CD4-positive, CD25-positive, alpha-beta regulatory T cell (primary cell): ENCODE data around the gene RASL11A. TPM values are rescaled to one million over a fixed set of nuclear protein-coding genes. Genes with fewer than 3 reads are reported as not detected.

ENCODE experiments used
- ATAC-seq, 2 donors: fragments of 150-1000 bp; cut with Tn5 transposase; one replicate each; pipeline ENCODE4 v1.10.0; 2021; ENCODE audit warnings: low read depth in 2 of 2, moderate number of reproducible peaks in 2 of 2, moderate library complexity in 1 of 2
- DNase-seq, 3 donors: peaks; one replicate each; pipeline versions ENCODE4 v3.0.0 to v3.0.0-alpha.2; 2012 to 2022; ENCODE audit warnings: mixed read lengths in 1 of 3
- H3K27ac ChIP-seq: one replicate; pipeline ENCODE4 v1.7.0; 2013; ENCODE audit warnings: mild to moderate bottlenecking, low read length; ENCODE audit not compliant: insufficient read depth, poor library complexity, severe bottlenecking
- H3K27me3 ChIP-seq: one replicate; pipeline ENCODE4 v1.7.0; 2013; ENCODE audit warnings: low read length; ENCODE audit not compliant: control insufficient read depth, insufficient read depth
- H3K36me3 ChIP-seq: one replicate; pipeline ENCODE4 v1.7.0; 2013; ENCODE audit warnings: mild to moderate bottlenecking, low read length, moderate library complexity; ENCODE audit not compliant: control insufficient read depth, insufficient read depth
- H3K4me1 ChIP-seq: 2 replicates; pipeline ENCODE4 v1.7.0; 2013; ENCODE audit warnings: mild to moderate bottlenecking, low read length; ENCODE audit not compliant: insufficient read depth, control insufficient read depth, poor library complexity, severe bottlenecking
- H3K4me3 ChIP-seq: one replicate; pipeline ENCODE4 v1.7.0; 2013; ENCODE audit warnings: low read depth, mild to moderate bottlenecking, low read length, moderate library complexity
- H3K9me3 ChIP-seq, 2 experiments: 1 replicate in 1 of 2; 2 replicates in 1 of 2; pipeline ENCODE4 v1.7.0; 2013; ENCODE audit warnings: low read length in 2 of 2, mild to moderate bottlenecking in 1 of 2, moderate library complexity in 1 of 2; ENCODE audit not compliant: control insufficient read depth in 2 of 2
- H3K27ac Mint-ChIP-seq, 3 donors: one replicate each; pipeline ENCODE4 v1.8.0; 2020 to 2022; ENCODE audit warnings: mild to moderate bottlenecking in 3 of 3, mixed read lengths in 3 of 3, moderate library complexity in 2 of 3
- H3K27me3 Mint-ChIP-seq: one replicate; pipeline ENCODE4 v1.8.0; 2022; ENCODE audit warnings: mild to moderate bottlenecking, mixed read lengths
- H3K36me3 Mint-ChIP-seq: one replicate; pipeline ENCODE4 v1.8.0; 2020; ENCODE audit warnings: mixed read lengths
- H3K4me1 Mint-ChIP-seq, 4 donors: one replicate each; pipeline ENCODE4 v1.8.0; 2020 to 2022; ENCODE audit warnings: mixed read lengths in 4 of 4, mild to moderate bottlenecking in 1 of 4
- H3K4me3 Mint-ChIP-seq, 4 donors: one replicate each; pipeline ENCODE4 v1.8.0; 2020 to 2022; ENCODE audit warnings: mild to moderate bottlenecking in 4 of 4, mixed read lengths in 4 of 4, moderate library complexity in 3 of 4
- H3K9me3 Mint-ChIP-seq, 7 donors: one replicate each; pipeline ENCODE4 v1.8.0; 2020 to 2022; ENCODE audit warnings: mixed read lengths in 7 of 7, mild to moderate bottlenecking in 3 of 7, moderate library complexity in 2 of 7
- polyA plus RNA-seq, 4 donors: library from polyadenylated mRNA; unstranded; fragments of 300-500 nt; fragmentation: Illumina TruSeq; gene quantifications; one replicate each; pipeline ENCODE4 v1.2.3, GENCODE V29; 2021
- total RNA-seq: library from RNA; stranded (reverse); gene quantifications from one replicate; pipeline ENCODE4 v1.2.3, GENCODE V29; 2022

The RASL11A gene
- total and polyA plus RNA-seq, 5 donors from 2014 or later: 0.25 to 2.9 (median 0.55) TPM; not detected in 1

DNA sequence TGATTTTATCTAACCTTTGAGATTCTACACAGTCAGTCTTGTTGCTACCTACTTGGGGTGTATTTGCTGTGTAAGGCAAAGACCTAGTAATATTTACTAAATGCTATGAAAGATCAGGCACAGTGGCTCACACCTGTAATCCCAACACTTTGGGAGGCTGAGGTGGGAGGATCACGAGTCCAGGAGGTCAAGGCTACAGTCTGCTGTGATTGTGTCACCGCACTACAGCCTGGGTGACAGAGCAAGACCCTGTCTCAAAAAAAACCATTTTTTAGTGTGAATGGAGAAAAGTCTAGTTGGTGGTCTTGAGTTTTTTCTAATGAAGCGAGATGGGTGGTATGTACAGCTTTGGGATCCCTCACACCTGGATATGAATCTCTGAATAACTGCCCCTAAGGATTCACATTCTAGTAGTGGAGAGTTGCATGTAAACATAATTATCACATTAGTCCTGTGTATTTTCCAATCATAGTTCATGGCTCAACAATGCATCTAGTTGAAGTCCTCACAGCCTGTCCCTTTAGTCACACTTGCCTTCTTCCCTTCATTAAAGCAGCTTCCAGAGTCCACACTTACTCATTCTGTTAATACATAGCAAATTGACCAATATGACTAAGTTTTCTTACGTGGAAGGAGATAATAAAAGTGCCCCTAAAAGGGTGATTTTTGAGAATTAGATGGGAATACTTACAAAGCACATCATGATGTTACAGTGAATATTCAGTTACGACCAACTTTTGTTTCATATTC lies 11.8 kb upstream of the RASL11A start:
- H3K4me1 Mint-ChIP-seq: peaks cover 20 to 80% (median 54%) of the 10 kb centered on the region in 4 donors
- H3K9me3 Mint-ChIP-seq: no peaks in the 10 kb centered on the region
- DNase-seq (no peak), ATAC-seq (no peak)
- peak overlapping the region in 2 of 4 donors; percentile 31 to 71 for H3K4me3 Mint-ChIP-seq
- Histone ChIP-seq H3K4me1 (peaks cover 8% of the 10 kb centered on the region), H3K36me3 (peaks cover 52% of the 10 kb centered on the region), H3K27ac (no peak overlapping the region), H3K9me3 (no peaks in the 10 kb centered on the region), H3K27me3 (no peaks in the 10 kb centered on the region), H3K4me3 (no peak overlapping the region)
- peak overlapping the region in 2 of 3 donors; percentile 38 to 85 for H3K27ac Mint-ChIP-seq
- peaks cover 23% of the 10 kb centered on the region for H3K36me3 Mint-ChIP-seq
- H3K27me3 Mint-ChIP-seq: no peaks in the 10 kb centered on the region

DNA sequence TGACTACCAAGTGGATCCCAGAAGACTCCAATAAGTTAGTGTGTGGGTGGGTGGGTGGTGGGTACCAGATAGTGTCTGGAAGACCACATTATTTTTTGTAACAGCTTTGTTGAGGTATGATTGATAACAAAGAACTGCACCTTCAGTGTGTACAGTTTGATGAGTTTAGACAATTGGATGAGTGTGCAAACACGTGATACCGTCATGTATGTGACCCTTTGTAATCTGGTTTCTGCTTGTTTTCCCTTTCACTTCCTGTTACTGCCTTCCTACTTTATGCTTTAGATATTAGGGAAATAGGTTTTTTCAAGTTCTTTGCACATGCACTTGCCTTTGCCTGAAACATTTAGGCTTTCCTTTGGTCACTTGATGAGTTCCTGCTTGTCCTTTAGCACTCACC lies 10.8 kb upstream of the RASL11A start:
- Histone ChIP-seq H3K36me3 (peaks cover 46% of the 10 kb centered on the region), H3K27ac (peak overlapping the region; percentile 30), H3K4me3 (no peak overlapping the region), H3K27me3 (no peaks in the 10 kb centered on the region), H3K9me3 (no peaks in the 10 kb centered on the region), H3K4me1 (no peaks in the 10 kb centered on the region)
- peak in 1 of 2 donors; percentile 36 for ATAC-seq
- Mint-ChIP-seq H3K4me3 (peak overlapping the region in 1 of 4 donors; percentile 71), H3K27ac (peak overlapping the region; percentile 59 to 83 (median 68)), H3K36me3 (peaks cover 13% of the 10 kb centered on the region), H3K4me1 (peaks cover 19 to 71% (median 50%) of the 10 kb centered on the region in 4 donors), H3K9me3 (no peaks in the 10 kb centered on the region), H3K27me3 (no peaks in the 10 kb centered on the region)
- DNase-seq: peak in 1 of 3 donors; percentile 25

- H3K27ac Mint-ChIP-seq: peak overlapping the region in 2 of 3 donors; percentile 26 to 68
- peak overlapping the region; percentile 47 for H3K27ac ChIP-seq
- H3K4me3 ChIP-seq: no peak overlapping the region
- no peaks in the 10 kb centered on the region for H3K27me3 ChIP-seq
- H3K9me3 ChIP-seq: no peaks in the 10 kb centered on the region
- ATAC-seq (no peak), DNase-seq (peak in 1 of 3 donors; percentile 25)
- no peaks in the 10 kb centered on the region for H3K4me1 ChIP-seq
- H3K27me3 Mint-ChIP-seq: no peaks in the 10 kb centered on the region
- H3K36me3 Mint-ChIP-seq: peaks cover 9% of the 10 kb centered on the region
- H3K4me3 Mint-ChIP-seq: no peak overlapping the region
- H3K36me3 ChIP-seq: peaks cover 31% of the 10 kb centered on the region
- H3K9me3 Mint-ChIP-seq: no peaks in the 10 kb centered on the region
- H3K4me1 Mint-ChIP-seq: peaks cover 19 to 63% (median 47%) of the 10 kb centered on the region in 4 donors
Observed at GRCh38 chr13:27261396-27261795, 9.2 kb upstream of the RASL11A start.

DNA sequence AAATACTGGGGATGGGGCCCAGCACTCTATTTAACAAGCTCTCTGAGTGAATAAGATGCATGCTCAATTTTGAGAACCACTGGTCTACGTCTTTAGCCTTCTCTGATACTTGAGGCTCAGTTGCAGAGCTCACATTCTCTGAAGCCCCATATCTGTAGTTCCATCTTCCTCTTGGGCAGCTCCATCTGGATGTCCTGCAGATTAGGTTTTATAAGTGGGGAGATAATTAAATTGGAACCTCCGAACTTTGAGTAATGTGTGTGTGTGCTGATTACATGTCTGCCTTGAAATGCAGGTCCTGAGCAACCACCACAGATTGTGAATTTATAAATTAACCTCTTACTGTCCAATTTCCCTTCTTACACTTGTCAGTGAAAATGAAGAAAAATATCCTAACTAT lies 7.2 kb upstream of the RASL11A start:
- Histone ChIP-seq H3K27me3 (no peaks in the 10 kb centered on the region), H3K4me1 (no peaks in the 10 kb centered on the region), H3K9me3 (no peaks in the 10 kb centered on the region), H3K27ac (no peak overlapping the region), H3K36me3 (peaks cover 13% of the 10 kb centered on the region), H3K4me3 (no peak overlapping the region)
- H3K27me3 Mint-ChIP-seq: no peaks in the 10 kb centered on the region
- DNase-seq (no peak), ATAC-seq (no peak)
- H3K9me3 Mint-ChIP-seq: no peaks in the 10 kb centered on the region
- peak overlapping the region in 1 of 4 donors; percentile 17 for H3K4me3 Mint-ChIP-seq
- no peak overlapping the region for H3K27ac Mint-ChIP-seq
- H3K4me1 Mint-ChIP-seq: peaks cover 19 to 46% (median 41%) of the 10 kb centered on the region in 4 donors
- peaks cover 7% of the 10 kb centered on the region for H3K36me3 Mint-ChIP-seq

DNA sequence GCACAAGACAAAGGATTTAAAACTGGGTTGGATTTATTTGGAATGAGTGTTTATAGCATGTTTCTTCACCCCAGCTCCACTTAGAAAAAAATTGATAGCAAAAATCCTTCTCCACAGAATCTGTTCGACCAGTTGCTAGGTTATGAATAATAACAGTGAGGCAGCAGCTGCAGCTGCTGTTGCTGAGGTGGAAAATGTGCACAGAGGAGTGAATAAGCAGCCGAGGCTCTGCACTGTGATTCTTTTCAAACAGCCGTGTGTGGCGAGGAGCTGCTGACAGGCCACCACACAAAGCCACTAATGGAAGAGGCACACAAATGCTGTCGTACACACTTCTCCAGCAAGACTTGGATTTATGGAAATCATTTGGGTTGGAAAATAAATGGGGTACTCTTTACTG lies 6.4 kb upstream of the RASL11A start:
- H3K4me1 Mint-ChIP-seq: peaks cover 19 to 40% (median 34%) of the 10 kb centered on the region in 4 donors
- no peak overlapping the region for H3K4me3 Mint-ChIP-seq
- ATAC-seq: no peak

DNA sequence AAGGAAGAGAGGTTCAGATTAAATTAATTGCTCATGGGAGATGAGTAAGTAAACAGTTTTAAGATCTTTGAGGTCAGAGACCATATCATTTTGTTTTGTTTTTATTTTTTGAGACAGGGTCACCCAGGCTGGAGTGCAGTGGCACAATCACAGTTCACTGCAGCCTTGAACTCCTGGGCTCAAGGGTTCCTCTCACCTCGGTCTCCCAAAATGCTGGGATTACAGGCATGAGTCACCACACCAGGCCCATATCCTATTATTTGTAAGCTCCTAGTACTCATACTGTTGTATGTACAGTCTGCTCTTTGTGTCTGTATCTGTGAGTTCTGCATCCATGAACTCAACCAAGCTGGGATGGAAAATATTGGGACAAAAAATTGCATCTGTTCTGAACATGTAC lies 6.0 kb upstream of the RASL11A start:
- Mint-ChIP-seq H3K36me3 (no peaks in the 10 kb centered on the region), H3K4me1 (peaks cover 19 to 35% (median 30%) of the 10 kb centered on the region in 4 donors), H3K27me3 (no peaks in the 10 kb centered on the region), H3K4me3 (no peak overlapping the region), H3K27ac (peak overlapping the region in 2 of 3 donors; percentile 56 to 89), H3K9me3 (no peaks in the 10 kb centered on the region)
- peaks cover 1% of the 10 kb centered on the region for H3K36me3 ChIP-seq
- no peaks in the 10 kb centered on the region for H3K4me1 ChIP-seq
- no peak overlapping the region for H3K27ac ChIP-seq
- no peak for DNase-seq
- no peaks in the 10 kb centered on the region for H3K27me3 ChIP-seq
- H3K4me3 ChIP-seq: no peak overlapping the region
- ATAC-seq: no peak
- H3K9me3 ChIP-seq: no peaks in the 10 kb centered on the region

More for the DNA sequence above, 6.4 kb upstream of the RASL11A start:
- Histone ChIP-seq H3K4me1 (no peaks in the 10 kb centered on the region), H3K27me3 (no peaks in the 10 kb centered on the region), H3K9me3 (no peaks in the 10 kb centered on the region), H3K36me3 (peaks cover 6% of the 10 kb centered on the region), H3K4me3 (no peak overlapping the region), H3K27ac (no peak overlapping the region)
- Mint-ChIP-seq H3K9me3 (no peaks in the 10 kb centered on the region), H3K36me3 (peaks cover under 1% of the 10 kb centered on the region), H3K27me3 (no peaks in the 10 kb centered on the region), H3K27ac (peak overlapping the region in 2 of 3 donors; percentile 56 to 89)
- no peak for DNase-seq

GRCh38 chr13:27266917-27267316 lies 3.7 kb upstream of the RASL11A start:
- Mint-ChIP-seq H3K9me3 (no peaks in the 10 kb centered on the region), H3K4me3 (peak overlapping the region in 2 of 4 donors; percentile 81), H3K36me3 (no peaks in the 10 kb centered on the region), H3K27ac (peak overlapping the region in 1 of 3 donors; percentile 45), H3K4me1 (peaks cover 5 to 28% (median 18%) of the 10 kb centered on the region in 4 donors), H3K27me3 (peaks cover 9% of the 10 kb centered on the region)
- DNase-seq: no peak
- Histone ChIP-seq H3K4me1 (peaks cover 17% of the 10 kb centered on the region), H3K27ac (no peak overlapping the region), H3K9me3 (no peaks in the 10 kb centered on the region), H3K36me3 (no peaks in the 10 kb centered on the region), H3K4me3 (no peak overlapping the region), H3K27me3 (no peaks in the 10 kb centered on the region)
- no peak for ATAC-seq

- no peaks in the 10 kb centered on the region for H3K36me3 ChIP-seq
- peak overlapping the region in 1 of 4 donors; percentile 81 for H3K4me3 Mint-ChIP-seq
- H3K27me3 Mint-ChIP-seq: peaks cover 15% of the 10 kb centered on the region
- H3K36me3 Mint-ChIP-seq: no peaks in the 10 kb centered on the region
- DNase-seq (no peak), ATAC-seq (no peak)
- H3K4me1 ChIP-seq: peaks cover 17% of the 10 kb centered on the region
- peaks cover 5 to 24% (median 14%) of the 10 kb centered on the region in 4 donors for H3K4me1 Mint-ChIP-seq
- no peak overlapping the region for H3K27ac ChIP-seq
- H3K9me3 Mint-ChIP-seq: no peaks in the 10 kb centered on the region
- peaks cover 1% of the 10 kb centered on the region for H3K27me3 ChIP-seq
- no peak overlapping the region for H3K27ac Mint-ChIP-seq
- H3K4me3 ChIP-seq: no peak overlapping the region
- no peaks in the 10 kb centered on the region for H3K9me3 ChIP-seq
Observed at GRCh38 chr13:27267596-27267995, 3.0 kb upstream of the RASL11A start.
